ENCODE measurements around the gene SLC22A16.

SLC22A16 gene

DNA sequence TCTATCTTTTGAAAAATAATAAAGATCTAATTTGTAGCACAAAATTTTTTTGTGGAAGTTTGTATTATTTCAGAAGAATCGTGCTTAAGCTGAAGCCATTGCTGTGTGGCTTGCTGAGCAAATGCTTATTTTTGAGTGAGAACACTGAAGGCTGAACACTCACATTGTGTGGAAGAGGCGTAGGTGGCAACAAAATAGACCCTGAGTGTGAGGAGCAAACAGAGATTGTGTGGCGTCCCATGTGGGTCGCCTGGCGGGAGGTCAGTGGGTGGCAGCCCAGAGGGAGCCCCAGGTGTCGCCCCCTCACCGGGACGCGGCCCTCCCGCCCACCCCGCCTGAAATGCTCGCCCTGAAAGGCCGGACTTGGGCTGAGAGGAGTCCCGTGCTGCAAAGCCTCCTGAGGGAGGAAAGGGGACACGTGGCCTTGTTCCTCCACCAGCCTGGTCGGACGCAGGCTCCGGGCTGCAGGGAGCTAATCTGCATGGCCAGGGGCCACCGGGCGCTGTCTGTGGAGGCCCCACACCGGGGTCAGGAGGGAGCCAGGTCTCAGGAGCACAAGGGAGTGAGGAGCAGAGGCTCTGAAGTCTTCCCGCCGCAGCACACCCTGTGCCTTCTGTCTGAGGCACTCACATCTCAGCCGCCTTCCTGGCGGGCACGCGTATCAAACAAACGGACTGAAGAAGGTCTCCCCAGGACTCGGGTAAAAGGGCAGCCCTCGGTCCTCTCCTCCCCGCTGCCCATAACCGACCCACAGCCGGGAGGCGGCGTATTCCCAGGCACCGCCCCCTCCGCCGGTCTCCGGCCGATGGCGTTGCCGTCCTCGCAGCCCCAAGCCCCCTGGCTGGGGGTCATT lies 77.0 kb downstream of the SLC22A16 start:
- FAIRE-seq = no peak

DNA sequence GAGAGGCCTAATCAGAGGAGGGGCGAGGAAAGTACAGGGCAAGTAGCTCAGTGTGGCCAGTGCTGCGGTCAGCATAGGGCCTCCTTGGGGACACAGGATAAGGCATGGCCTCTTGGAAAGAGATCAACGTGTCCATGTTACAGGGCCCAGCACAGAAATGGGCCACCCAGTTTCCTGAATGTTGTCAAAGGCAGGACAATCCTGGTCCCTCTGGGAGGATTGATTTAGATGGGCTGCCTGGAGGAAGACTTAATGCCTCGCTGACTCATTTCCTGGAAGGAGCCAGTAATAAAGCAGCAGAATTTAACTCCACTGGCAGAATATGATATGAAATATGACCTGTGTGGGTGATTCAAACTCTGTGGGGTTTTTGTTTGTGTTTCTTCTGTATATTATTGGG lies 77.6 kb downstream of the SLC22A16 start:
- no peak for FAIRE-seq

DNA sequence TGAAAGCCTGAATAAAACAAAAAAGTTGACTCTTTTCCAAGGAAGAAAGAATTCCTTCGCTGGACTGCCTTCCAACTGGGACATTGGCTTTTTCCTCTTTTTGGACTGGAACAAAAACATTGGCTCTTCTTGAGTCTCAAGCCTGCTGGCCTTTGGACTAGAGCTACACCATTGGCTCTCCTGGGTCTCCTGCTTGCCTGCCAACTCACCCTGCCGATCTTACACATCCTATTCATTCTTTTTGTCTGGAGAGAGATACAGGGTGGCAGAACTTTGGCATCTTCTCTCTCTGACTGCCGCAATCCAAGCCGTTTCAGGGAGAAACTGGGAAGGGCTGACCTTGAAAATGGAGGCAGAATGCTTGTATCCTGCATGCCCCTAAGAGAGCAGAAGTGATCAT lies 81.2 kb downstream of the SLC22A16 start:
- no peak for FAIRE-seq

DNA sequence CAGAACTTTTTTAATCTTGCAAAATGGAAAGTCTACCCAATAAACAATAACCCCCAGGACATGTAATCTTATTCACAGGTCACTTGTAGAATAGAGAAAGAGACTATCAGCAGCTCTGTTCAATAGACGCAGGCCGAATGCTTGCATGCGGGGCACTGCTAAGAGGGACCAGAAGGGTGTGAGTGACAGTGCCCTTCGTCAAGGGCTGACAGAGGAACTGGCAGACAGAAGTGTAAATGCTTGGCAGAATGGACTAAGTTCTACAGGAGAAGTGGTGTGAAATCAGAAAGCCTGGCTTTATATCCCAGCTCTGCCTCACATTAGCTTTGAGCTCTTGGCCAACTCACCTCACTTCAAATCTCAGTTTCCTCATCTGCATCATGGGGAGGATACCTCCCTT lies 82.0 kb downstream of the SLC22A16 start:
- no peak for FAIRE-seq

DNA sequence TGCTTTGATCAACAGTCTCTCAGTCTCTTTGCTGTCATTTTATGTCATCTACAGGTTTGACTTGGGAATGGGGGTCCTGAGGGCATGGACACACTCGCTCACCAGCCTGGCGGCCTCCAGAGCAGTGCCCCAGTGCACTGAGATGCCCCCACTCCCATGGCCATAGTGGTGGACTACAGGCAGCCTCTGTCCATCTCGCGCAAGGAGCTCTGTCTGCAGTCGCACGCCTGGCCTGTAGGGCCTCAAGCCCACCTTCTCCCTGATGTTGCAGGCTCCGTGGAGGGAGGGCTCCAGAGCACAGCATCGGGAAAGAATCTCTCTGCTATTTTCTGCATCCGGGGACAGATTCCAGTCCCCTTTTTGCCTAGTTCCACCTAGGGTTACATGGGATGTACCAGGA lies 83.7 kb downstream of the SLC22A16 start:
- FAIRE-seq = no peak

DNA sequence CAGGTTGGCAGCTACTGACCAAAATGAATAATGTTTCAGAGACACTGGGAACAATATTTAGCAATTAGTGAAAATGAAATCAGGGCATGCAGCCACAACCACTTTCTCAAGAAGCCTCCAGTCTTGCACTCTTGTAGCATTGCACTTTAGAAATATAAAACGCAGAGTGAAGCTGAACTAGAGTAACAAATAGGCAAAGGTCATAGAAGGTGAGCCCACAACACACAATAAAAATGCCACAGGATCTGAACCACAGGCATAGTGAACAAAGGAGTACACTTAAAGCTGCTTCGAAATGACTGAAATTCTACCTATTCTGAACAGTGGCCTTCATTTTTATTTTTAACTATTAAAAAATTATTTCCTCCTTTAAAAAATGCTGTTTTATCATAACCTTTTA lies 86.0 kb downstream of the SLC22A16 start:
- FAIRE-seq = no peak

DNA sequence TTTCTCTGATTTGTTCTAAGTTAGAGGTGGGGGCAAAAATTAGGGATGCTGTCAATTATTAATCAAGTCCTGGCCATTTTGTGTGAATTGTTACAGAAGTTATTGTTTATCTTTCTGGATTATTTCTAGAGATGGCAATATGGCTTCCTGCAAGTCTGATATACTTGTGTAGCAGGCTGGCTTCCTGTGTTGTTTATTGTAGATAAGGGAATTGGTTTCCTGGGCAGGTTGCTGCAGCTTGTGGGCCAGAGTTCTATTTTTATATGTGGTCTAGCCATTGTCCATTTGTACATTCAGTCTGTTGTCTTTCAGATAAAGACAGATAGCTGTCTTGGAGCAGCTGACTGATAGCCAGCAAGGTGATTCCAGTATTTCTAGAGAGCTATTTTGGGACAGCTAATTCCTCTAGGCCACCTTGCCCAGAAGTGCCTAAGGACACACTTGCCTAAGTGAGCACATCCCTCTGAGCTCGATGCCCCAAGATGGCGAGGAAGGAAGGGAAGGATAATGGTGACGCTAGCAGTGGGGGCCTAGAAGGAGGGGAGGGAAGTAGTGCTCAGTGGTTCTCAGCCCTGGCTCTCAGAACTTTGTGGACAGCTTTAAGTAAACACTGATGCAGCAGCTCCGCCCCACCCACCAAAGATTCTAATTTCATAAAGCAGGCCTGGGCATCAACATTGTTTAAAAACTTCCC lies 86.6 kb downstream of the SLC22A16 start:
- FAIRE-seq = no peak

DNA sequence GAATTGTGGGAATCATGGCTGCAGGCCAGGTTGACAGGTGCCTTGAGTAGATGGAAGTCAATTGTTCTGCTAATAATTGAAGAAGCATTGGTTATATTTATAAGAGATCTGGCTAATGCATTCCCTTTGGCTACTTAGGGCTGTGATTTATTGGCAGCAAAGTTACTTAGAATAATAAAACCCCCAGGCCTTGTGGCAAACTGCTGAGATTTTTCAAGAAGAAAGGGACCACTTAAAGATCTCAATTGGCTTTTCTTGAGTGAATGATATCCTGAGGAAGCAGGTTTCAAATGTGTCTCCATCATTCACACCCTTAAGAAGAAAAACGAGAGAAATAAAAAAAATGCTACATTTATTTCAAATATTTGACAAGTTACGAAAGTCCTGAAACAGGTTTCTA lies 88.4 kb downstream of the SLC22A16 start:
- FAIRE-seq = no peak

DNA sequence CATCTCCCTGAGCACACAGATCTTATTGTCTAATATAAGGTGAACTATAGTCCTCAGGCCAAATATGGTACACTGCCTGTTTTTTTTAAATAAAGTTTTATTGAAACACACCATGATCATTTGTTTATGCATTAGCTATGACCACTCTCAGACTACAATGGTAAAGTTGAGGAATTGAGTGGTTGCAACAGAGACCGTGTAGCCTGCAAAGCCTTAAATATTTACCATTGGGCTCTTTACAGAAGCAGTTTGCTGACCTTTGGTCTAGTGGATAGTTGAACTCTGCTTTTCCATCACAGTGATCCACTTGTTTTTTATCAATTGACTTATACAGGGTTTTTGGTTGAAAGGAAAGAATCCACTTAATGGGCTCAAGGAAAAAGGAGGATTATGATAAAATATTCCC lies 91.0 kb downstream of the SLC22A16 start:
- FAIRE-seq = no peak

DNA sequence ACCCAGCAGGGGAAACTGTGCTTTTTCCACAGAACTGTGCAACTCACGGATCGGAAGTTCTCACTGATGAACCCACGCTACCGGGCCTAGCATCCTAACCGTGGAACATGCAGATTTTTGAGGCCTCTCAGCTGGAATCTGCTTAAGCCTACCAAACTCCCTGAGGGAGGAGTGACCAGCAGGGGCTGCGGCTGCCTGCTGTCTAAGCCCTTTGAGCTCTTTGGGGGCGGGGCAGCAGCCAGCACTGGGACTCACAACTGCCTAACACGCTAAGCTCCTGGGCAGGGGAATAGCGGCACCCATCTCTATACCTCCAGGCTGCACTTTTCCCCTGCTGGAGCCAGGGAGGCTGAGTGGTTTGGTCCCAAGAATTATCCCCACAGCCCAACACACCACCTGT lies 97.9 kb downstream of the SLC22A16 start:
- FAIRE-seq = no peak

All from A204.1 (cell line).